Stimulated activated CD4-positive, alpha-beta T cell treated with anti-CD3 and anti-CD28 coated beads, Interleukin-1b, Interleukin-23, amount 100 ng/mL, for 4 hours (primary cell): ENCODE data around the gene HOXA4.
A peak's percentile ranks its signal among the peaks of the same experiment; 100 is the strongest.

ENCODE experiments used
- DNase-seq, 2 donors: peaks; one replicate each; pipeline ENCODE4 v3.0.0-alpha.2; 2020; ENCODE audit warnings: low read depth in 2 of 2

Gene HOXA4

DNA sequence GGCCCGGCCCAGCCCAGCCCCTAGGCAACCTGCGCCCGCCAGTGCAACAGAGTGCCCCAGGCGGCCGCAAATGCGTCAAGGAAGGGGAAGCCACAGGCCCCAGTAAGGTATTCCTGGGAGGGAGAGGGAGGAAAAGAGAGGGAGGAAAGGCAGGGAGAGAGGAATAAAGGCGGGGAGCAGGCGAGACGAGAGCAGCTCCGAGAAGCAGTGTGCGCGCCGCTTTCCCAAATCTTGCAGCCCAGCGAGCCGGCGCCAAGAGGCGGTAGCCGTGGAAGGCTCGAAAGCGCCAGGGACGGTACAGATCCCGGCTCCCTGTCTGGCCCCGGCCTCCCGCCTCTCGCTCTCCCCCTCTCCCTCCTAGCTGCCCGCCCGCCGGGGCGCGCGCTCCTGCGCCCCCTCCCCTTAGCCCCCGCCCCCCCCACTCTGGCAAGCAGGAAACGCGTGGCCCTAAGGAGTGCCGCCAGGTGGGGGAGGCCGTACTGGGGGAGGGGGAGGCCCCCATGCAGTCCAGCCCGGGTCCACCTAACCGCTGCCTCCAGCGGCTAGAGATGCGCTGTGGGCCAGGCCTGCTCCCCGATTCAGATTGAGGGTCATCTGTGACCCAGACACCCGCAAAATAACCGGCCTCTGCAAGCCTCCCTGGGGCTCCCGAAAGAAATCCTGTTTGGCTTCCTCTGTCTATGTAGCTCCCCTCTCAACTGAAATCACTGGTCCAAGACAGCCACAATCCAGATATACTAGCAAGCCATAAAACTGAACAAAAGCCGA, 39.3 kb upstream of the HOXA4 start:
- DNase-seq, result no peak

DNA sequence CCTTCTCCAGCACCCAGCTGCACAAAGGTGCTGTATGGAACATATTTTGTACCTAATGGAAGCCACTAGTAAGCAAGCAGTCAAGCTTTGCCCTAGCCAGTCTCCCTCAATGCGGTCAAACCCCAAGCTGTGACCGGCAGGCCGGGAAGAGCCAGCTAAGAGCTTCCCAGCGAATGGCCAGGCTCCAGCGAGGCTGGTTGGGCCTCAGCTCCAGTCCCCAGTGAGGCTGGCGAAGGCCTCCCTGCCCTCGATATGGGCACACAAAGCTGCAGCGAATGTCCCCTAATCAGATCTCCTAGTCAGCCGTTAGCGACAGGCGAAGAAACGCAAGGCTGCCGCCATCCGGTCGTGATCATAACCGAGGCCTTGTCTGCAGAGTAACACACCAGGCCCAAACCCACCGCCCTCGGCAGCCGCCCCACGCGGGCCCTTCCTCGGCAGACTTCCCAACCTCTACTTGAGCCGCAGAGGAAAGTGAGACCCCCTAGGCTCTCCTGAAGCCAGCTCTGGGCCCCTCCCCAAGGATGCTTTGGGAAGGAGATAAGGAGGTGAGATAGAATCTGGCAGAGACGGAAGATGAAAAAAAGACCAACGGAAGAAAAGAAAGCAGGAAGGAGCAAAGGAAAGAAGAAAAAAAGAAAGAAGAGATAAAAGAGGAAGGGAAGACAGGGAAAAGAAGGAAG, 37.8 kb upstream of the HOXA4 start:
- DNase-seq, result no peak

- DNase-seq, result no peak
Measured at GRCh38 chr7:27167916-27168264, 37.3 kb upstream of the HOXA4 start.

DNA sequence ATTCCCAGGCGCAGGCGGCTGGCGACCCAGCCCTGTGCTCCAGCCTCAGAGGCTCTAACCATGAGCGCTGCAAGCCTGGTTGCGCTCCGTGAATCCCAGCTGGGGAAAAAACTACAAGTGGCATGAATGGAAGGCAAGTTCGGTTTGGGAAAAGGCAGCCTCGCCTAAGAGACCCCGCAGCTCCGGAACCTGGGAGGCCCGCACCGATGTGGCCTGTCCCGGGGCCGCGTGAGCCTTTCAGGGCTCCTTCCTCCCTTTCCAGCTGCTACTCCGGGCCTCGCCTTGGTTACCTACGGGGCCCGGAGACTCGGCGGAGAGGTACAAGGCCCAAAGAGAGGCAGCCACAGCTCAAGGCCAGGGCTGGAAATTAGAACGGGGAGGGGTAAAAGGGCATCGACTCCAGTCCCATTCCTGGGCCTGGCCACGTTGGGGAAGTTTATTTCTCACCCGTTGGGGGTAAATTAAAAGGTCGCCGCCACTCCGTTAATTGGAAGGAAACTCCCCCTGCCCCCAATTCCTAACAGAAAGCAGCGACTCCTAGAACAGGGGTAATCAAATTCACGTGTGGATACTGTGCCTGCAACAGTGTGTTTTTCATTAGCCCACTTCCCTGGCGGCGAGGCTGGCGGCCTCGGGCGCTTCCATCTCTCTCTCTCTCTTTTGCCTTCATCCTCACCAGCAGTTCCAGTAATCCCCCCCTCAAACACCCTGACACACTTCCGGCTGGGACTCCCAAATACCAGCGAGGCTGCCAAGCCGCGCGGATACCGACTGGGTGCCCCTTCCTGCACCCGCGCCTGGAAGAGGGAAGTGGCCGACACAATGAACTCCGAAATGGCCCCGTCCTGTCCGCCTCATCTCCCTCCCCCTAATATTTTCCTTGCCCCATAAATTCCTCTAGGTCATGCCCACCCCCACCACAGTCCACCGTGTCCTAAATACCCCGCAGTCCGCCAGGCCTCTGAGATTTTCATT, 36.3 kb upstream of the HOXA4 start:
- DNase-seq, result no peak

GRCh38 chr7:27165996-27166530, 35.5 kb upstream of the HOXA4 start:
- DNase-seq, result no peak

GRCh38 chr7:27165089-27165995, 34.8 kb upstream of the HOXA4 start, which contains the start of gene HOXA9:
Gene HOXA9, minus strand, starts transcription at chr7:27165537. Its CDS starts 80 bp downstream, at chr7:27165457.
- DNase-seq, result no peak

DNA sequence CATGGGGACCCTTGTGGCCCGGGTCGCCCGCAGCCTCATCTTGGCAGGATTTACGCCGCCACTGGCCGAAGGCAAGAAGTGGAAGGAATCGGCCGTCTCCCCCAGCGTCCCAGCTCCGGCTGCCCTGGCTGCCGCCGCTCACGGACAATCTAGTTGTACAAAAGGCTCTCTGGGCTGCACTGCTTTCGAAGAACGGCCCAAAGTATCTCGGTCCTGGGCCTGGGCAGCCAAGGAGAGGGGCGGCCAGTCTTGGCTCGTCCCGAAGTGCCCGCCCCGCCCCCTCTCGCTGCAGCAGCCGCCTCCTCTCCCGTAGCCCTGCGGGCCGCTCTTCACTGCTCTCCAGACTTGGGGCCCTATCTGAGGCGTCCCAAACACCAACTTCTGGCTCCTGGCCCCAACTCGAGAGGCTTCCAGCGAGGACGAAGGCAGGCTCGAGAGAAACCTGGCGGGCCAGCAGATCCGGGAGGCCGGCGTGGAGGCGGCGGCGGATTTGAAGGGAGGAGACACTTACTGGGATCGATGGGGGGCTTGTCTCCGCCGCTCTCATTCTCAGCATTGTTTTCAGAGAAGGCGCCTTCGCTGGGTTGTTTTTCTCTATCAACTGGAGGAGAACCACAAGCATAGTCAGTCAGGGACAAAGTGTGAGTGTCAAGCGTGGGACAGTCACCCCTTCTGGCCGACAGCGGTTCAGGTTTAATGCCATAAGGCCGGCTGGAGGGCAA, 34.0 kb upstream of the HOXA4 start:
- DNase-seq, result no peak

DNA sequence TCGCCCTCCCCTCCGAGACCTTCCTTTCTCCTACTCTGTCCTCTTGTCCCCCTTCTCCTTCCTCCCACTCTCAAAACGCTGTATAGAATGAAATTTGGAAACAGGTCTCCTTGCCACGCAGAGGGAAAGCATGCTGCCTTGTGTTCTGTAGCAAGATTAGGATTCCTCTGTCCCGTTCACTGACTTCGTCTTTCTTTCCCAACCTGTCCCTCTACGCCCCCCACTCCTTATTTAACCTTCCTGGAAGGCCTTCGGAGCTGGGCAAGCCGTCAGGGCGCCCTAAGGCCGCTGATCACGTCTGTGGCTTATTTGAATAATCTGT, 33.4 kb upstream of the HOXA4 start:
- no peak for DNase-seq

GRCh38 chr7:27163288-27164044, 32.9 kb upstream of the HOXA4 start:
- DNase-seq, result no peak

DNA sequence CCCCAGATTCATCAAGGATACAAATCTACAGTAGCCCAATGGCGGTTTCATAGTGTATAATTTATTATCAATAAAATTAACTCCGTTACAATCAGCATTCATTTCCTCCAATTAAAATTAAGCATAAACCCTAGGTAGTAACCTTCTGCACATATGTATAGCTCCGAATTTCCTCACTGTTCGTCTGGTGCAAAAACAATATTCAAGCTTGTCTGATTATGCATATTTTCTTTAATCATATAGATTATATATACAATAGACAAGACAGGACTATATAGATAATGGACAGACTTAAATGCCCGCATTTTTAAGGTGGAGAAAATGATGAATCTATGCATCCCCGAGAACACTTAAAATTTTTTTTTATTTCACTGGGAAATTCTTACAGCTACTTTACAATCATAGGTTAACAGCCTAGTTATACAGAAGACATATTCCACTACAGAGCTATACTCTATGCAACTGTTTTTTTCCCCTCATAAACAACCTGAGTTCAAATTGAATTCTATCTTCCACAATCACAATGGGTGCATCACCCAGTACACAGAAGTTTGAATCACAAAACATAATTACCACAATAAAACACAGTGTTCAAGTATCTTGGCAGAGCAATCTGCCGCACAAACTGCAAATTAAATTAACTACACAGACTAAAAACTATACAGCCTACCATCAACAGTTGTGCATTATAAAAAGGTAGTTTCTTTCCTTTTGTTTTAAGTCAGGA, 32.2 kb upstream of the HOXA4 start:
- DNase-seq, result no peak

DNA sequence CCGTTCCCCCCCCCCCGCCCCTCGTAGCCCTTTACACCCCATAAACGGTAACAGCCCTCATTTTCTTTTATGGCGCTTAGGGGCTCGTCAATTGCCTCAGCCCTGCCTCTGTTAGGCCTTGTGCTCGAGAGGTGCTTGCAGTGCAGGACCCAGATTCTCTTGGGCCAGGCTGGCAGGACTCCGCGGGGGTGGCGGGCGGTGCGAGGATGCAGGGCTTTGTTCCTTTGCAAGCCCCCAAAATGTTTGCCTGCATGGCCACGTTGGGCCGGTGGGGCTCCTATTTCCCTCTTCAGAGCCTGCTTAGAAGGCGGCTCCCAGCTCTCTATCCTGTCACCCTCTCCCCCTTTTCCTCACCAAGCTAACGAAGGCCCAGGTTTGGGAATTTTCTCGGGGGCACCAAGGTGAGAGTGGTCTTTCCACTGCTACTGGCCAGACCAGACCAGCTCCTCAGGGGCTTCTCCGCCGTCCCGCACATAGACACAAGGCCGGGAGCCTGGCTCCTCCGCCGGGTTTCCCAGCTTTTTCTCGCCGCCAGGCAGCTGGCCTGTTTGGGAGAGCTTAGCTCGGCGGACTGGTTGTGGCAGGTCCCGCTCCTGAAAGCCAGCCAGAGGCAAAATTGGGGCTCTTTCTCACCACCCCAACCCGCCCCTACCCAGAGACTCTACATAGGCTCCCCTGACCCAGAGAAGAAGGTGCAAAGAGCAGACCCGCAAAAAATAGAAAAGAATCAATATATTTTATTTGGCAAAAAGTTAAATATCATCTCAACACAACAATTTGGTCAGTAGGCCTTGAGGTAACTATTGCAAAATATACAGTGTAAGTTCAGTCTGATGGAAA, 31.4 kb upstream of the HOXA4 start:
- DNase-seq, result no peak

GRCh38 chr7:27161214-27161720, 30.7 kb upstream of the HOXA4 start:
- no peak for DNase-seq

DNA sequence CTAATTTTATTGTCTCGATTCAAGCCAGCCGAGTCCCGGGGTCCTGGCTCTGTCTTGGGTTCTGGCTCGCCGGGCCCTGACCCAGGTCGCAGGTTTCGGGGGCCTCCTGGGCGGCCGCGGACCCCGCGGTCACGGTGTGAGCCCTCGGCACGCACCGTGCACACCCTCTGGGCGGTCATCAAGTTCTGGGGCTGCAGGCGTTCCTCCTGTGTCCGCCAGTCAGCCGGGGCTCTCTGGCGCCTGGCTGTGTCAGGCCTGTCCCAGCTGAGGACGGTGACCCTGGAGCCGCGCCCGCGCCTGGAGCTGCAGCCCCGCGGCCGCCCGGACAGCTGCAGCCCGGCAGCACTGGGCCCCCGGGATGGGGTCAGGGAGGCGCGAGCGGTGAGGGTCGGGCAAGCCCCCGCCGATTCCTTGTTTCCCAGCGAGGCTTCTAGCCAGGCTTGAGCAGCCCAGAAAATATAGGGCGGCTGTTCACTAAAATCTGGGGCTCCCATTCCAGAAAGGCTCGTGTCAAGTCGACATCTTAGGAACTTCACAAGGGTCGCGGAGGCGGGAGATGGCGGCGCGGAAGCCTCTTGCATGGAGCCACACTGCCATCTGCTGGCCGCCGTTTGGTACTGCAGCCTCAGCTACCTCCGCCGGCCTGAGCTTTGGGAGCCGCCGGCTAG, 30.1 kb upstream of the HOXA4 start:
- peak; percentile 86 to 90 for DNase-seq

DNA sequence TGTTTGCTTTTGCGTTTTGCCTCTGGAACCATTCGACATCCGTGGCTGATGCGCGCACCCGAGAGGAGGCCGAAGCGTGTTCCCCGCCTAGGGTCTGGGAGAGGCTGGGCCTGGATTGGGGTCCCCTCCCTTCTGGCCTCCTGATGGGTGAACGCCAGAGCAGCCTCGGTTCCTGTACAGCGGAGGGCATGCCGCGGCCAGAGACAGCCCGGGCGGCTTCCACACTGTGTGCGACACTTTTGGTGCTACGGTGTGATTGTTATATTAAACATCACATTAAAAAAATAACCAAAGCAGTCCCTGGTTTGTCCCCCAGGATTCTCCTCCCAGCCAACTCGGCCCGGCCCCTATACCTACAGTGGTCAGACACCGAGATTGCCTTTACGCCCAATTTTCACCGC, 29.6 kb upstream of the HOXA4 start:
- no peak for DNase-seq

GRCh38 chr7:27159266-27160144, 28.9 kb upstream of the HOXA4 start:
- no peak for DNase-seq
